Right atrium auricular region (tissue), 2 donors: ENCODE data around the gene ZNF385B. TPM values are rescaled to one million over a fixed set of nuclear protein-coding genes. Genes with fewer than 3 reads are reported as not detected.

Experiments
- DNase-seq: peaks from one replicate; pipeline ENCODE4 v3.0.0-alpha.2; 2019; ENCODE audit warnings: low spot score
- H3K27ac ChIP-seq, 2 donors: fragments of 200-600 bp; sonication (generic); 1 replicate in 1 of 2; 2 replicates in 1 of 2; pipeline ENCODE4 v1.5.1; 2016 to 2019
- H3K27me3 ChIP-seq, 2 donors: fragments of 200-600 bp; sonication (generic); one replicate each; pipeline versions ENCODE4 v1.5.1 to v1.6.0; 2017 to 2019
- H3K36me3 ChIP-seq: fragments of 200-600 bp; sonication (generic); one replicate; pipeline ENCODE4 v1.5.1; 2016
- H3K4me1 ChIP-seq, 2 donors: fragments of 200-600 bp; sonication (generic); one replicate each; pipeline versions ENCODE4 v1.5.1 to v1.6.0; 2017 to 2019
- H3K4me3 ChIP-seq, 2 donors: fragments of 200-600 bp; sonication (generic); 1 replicate in 1 of 2; 2 replicates in 1 of 2; pipeline ENCODE4 v1.5.1; 2017 to 2019; ENCODE audit warnings: mild to moderate bottlenecking in 1 of 2, moderate library complexity in 1 of 2
- H3K9me3 ChIP-seq, 2 donors: fragments of 200-600 bp; sonication (generic); one replicate each; pipeline ENCODE4 v1.5.1; 2019
- CTCF ChIP-seq, 2 donors: fragments of 200-600 bp; sonication (generic); IDR thresholded peaks; one replicate each; pipeline ENCODE4 v1.5.1; 2019; ENCODE audit warnings: antibody characterized with exemption in 2 of 2
- total RNA-seq, 2 donors: library from RNA; depleted of rRNA; stranded (reverse); fragments of >200 nt; gene quantifications; one replicate each; pipeline ENCODE4 v1.1.0, GENCODE V29; 2016

ZNF385B gene
- total RNA-seq, 2 donors from 2014 or later, result 23.2 to 33.3 TPM

GRCh38 chr2:179440642-179441251 lies 420.7 kb downstream of the ZNF385B start:
- no peak overlapping the region for H3K4me3 ChIP-seq
- H3K27me3 ChIP-seq, result no peaks in the 10 kb centered on the region
- TF ChIP-seq CTCF (IDR thresholded peaks at IDR 0.05), result peak; percentile 55 to 66
- no peak overlapping the region for H3K27ac ChIP-seq
- no peak for DNase-seq
- H3K36me3 ChIP-seq, result no peaks in the 10 kb centered on the region
- no peaks in the 10 kb centered on the region for H3K9me3 ChIP-seq
- peaks cover 0 to 29% of the 10 kb centered on the region in 2 donors for H3K4me1 ChIP-seq

- no peaks in the 10 kb centered on the region for H3K36me3 ChIP-seq
- DNase-seq, result no peak
- no peaks in the 10 kb centered on the region for H3K27me3 ChIP-seq
- H3K4me1 ChIP-seq, result peaks cover 0 to 19% of the 10 kb centered on the region in 2 donors
- no peak overlapping the region for H3K4me3 ChIP-seq
- H3K27ac ChIP-seq, result no peak overlapping the region
- TF ChIP-seq CTCF (IDR thresholded peaks at IDR 0.05), result no peak
- no peaks in the 10 kb centered on the region for H3K9me3 ChIP-seq
Measured at GRCh38 chr2:179438654-179439053, 422.8 kb downstream of the ZNF385B start.

- Histone ChIP-seq H3K27me3 (no peaks in the 10 kb centered on the region), H3K36me3 (no peaks in the 10 kb centered on the region), H3K4me1 (peaks cover 0 to 7% of the 10 kb centered on the region in 2 donors), H3K4me3 (no peak overlapping the region), H3K27ac (no peak overlapping the region), H3K9me3 (no peaks in the 10 kb centered on the region)
- TF ChIP-seq CTCF (IDR thresholded peaks at IDR 0.05), result no peak
- no peak for DNase-seq
Measured at GRCh38 chr2:179437430-179437829, 424.0 kb downstream of the ZNF385B start.

- H3K4me3 ChIP-seq, result no peak overlapping the region
- H3K36me3 ChIP-seq, result no peaks in the 10 kb centered on the region
- no peak for TF ChIP-seq CTCF (IDR thresholded peaks at IDR 0.05)
- DNase-seq, result no peak
- no peak overlapping the region for H3K27ac ChIP-seq
- H3K4me1 ChIP-seq, result no peaks in the 10 kb centered on the region
- no peaks in the 10 kb centered on the region for H3K27me3 ChIP-seq
- H3K9me3 ChIP-seq, result no peaks in the 10 kb centered on the region
Measured at GRCh38 chr2:179435566-179435965, 425.8 kb downstream of the ZNF385B start.

GRCh38 chr2:179435000-179435399 lies 426.4 kb downstream of the ZNF385B start:
- Histone ChIP-seq H3K4me3 (no peak overlapping the region), H3K9me3 (no peaks in the 10 kb centered on the region), H3K27ac (no peak overlapping the region), H3K36me3 (no peaks in the 10 kb centered on the region), H3K4me1 (no peaks in the 10 kb centered on the region), H3K27me3 (no peaks in the 10 kb centered on the region)
- DNase-seq, result no peak
- TF ChIP-seq CTCF (IDR thresholded peaks at IDR 0.05), result no peak

- H3K9me3 ChIP-seq, result no peaks in the 10 kb centered on the region
- H3K4me1 ChIP-seq, result peaks cover 0 to under 1% of the 10 kb centered on the region in 2 donors
- H3K27ac ChIP-seq, result no peak overlapping the region
- no peaks in the 10 kb centered on the region for H3K36me3 ChIP-seq
- no peak for TF ChIP-seq CTCF (IDR thresholded peaks at IDR 0.05)
- no peak overlapping the region for H3K4me3 ChIP-seq
- no peak for DNase-seq
- H3K27me3 ChIP-seq, result no peaks in the 10 kb centered on the region
Measured at GRCh38 chr2:179434357-179434756, 427.1 kb downstream of the ZNF385B start.
